K562 (cell line): ENCODE measurements around the gene RNF151. TPM values are rescaled to one million over a fixed set of nuclear protein-coding genes. Genes with fewer than 3 reads are reported as not detected.

Experiments
- ARID2 ChIP-seq: fragments of 450-650 bp; IDR thresholded peaks from 2 replicates; pipeline ENCODE4 v1.6.1; 2017; ENCODE audit warnings: antibody characterized with exemption, mild to moderate bottlenecking
- CTBP1 ChIP-seq: fragments of 450-650 bp; IDR thresholded peaks from 2 replicates; pipeline ENCODE4 v1.6.1; 2016; ENCODE audit warnings: borderline replicate concordance
- DIDO1 ChIP-seq: fragments of 450-650 bp; IDR thresholded peaks from 2 replicates; pipeline ENCODE4 v1.6.1; 2016; ENCODE audit warnings: low read depth, missing biosample characterization, missing genetic modification characterization
- ESRRB ChIP-seq: fragments of 250-450 bp; sonication (Bioruptor Pico); IDR thresholded peaks from 2 replicates; pipeline ENCODE4 v1.5.0; 2020; ENCODE audit warnings: mild to moderate bottlenecking, moderate library complexity, borderline replicate concordance
- GATAD2B ChIP-seq: fragments of 450-650 bp; IDR thresholded peaks from 2 replicates; pipeline ENCODE4 v1.6.1; 2017; ENCODE audit warnings: mild to moderate bottlenecking, borderline replicate concordance
- KLF10 ChIP-seq: fragments of 250-450 bp; sonication (Bioruptor Pico); IDR thresholded peaks from 2 replicates; pipeline ENCODE4 v1.6.1; 2021; ENCODE audit warnings: matching md5 sums
- L3MBTL2 ChIP-seq: fragments of 450-650 bp; IDR thresholded peaks from 2 replicates; pipeline ENCODE4 v1.6.1; 2016; ENCODE audit warnings: mild to moderate bottlenecking, moderate library complexity
- MLLT1 ChIP-seq, 2 experiments: fragments of 450-650 bp; IDR thresholded peaks; 2 replicates each; pipeline ENCODE4 v1.6.1; 2016
- NONO ChIP-seq, 2 experiments: fragments of 200-400 bp in 1 of 2; fragments of 450-650 bp in 1 of 2; formaldehyde crosslinking in 1 of 2; IDR thresholded peaks; 2 replicates each; pipeline ENCODE4 v1.6.1; 2017; ENCODE audit warnings: low read depth in 2 of 2, mild to moderate bottlenecking in 2 of 2, moderate library complexity in 2 of 2, low read length in 1 of 2
- TBL1XR1 ChIP-seq, 2 experiments: IDR thresholded peaks; 2 replicates each; pipeline ENCODE4 v1.6.1; 2012; ENCODE audit warnings: improper control_type of control experiment in 2 of 2, low read length in 2 of 2, mild to moderate bottlenecking in 1 of 2
- TCF7 ChIP-seq: sonication (generic); IDR thresholded peaks from 2 replicates; pipeline ENCODE4 v1.6.1; 2016; ENCODE audit warnings: antibody characterized with exemption, borderline replicate concordance
- USF2 ChIP-seq: sonication (generic); formaldehyde crosslinking; IDR thresholded peaks from 2 replicates; pipeline ENCODE4 v1.5.0; 2020; ENCODE audit warnings: missing genetic modification reagents
- ZBTB17 ChIP-seq: fragments of 450-650 bp; formaldehyde crosslinking; IDR thresholded peaks from 2 replicates; pipeline ENCODE4 v1.4.0; 2020; ENCODE audit warnings: mild to moderate bottlenecking
- ZBTB2 ChIP-seq: fragments of 450-650 bp; IDR thresholded peaks from 2 replicates; pipeline ENCODE4 v1.6.1; 2016; ENCODE audit warnings: antibody characterized with exemption
- ZBTB26 ChIP-seq: fragments of 450-650 bp; formaldehyde crosslinking; IDR thresholded peaks from 2 replicates; pipeline ENCODE4 v1.4.0; 2022; ENCODE audit warnings: missing genetic modification characterization
- ZKSCAN8 ChIP-seq: fragments of 200-800 bp; sonication (Bioruptor generic); IDR thresholded peaks from 2 replicates; pipeline ENCODE4 v1.6.1; 2016; ENCODE audit warnings: missing genetic modification characterization, missing compliant biosample characterization
- ZNF124 ChIP-seq: sonication (generic); formaldehyde crosslinking; IDR thresholded peaks from 2 replicates; pipeline ENCODE4 v1.8.1; 2022; ENCODE audit warnings: missing genetic modification reagents
- ZNF24 ChIP-seq: fragments of 450-650 bp; IDR thresholded peaks from 2 replicates; pipeline ENCODE4 v1.6.1; 2016
- ZNF512 ChIP-seq: IDR thresholded peaks from 2 replicates; pipeline ENCODE4 v1.6.1; 2016; ENCODE audit warnings: missing genetic modification characterization, missing compliant biosample characterization
- ZNF655 ChIP-seq: fragments of 250-450 bp; sonication (Bioruptor Pico); IDR thresholded peaks from 2 replicates; pipeline ENCODE4 v1.5.0; 2021
- ZNF778 ChIP-seq: fragments of 450-650 bp; formaldehyde crosslinking; IDR thresholded peaks from 2 replicates; pipeline ENCODE4 v1.4.0; 2020; ENCODE audit warnings: mild to moderate bottlenecking, moderate library complexity
- polyA plus RNA-seq, 8 experiments: library from polyadenylated mRNA; depleted of rRNA in 4 of 8; stranded (reverse) in 5 of 8; unstranded in 3 of 8; fragments of >200 nt; fragmentation: Nextera tagmentation in 2 of 8; fragmentation: Illumina TruSeq in 1 of 8; extraction: Ambion mirVana in 2 of 8; extraction: Trizol in 1 of 8; gene quantifications; 2 replicates each; pipeline versions ENCODE4 v1.2.1 to v1.2.3, GENCODE V29; 2011 to 2014; ENCODE audit warnings: inconsistent platforms in 1 of 8, missing spikeins in 1 of 8
- total RNA-seq, 7 experiments: library from RNA; depleted of rRNA in 6 of 7; stranded (reverse); fragments of >200 nt in 6 of 7; fragmentation: Illumina TruSeq in 2 of 7; extraction: Trizol in 2 of 7; gene quantifications; 2 replicates each; pipeline versions ENCODE4 v1.2.1 to v1.2.3, GENCODE V29; 2011 to 2021; ENCODE audit warnings: low replicate concordance in 1 of 7

Gene RNF151
- total and polyA plus RNA-seq, 9 of the 15 experiments (the other 6 are each of a cell fraction or from before 2014, with no cell fraction given) = not detected

GRCh38 chr16:1929578-1930337, 36.9 kb upstream of the RNF151 start (continued):
- TF ChIP-seq ZNF124 (CRISPR knock-in tag) (no peak), ZNF655 (no peak), KLF10 (no peak), GATAD2B (no peak; the same call in 1 of the 2 replicates), TBL1XR1 (IDR thresholded peaks at IDR 0.05; ENCODE audit: low read length in 2 of 2) (no peak), ZKSCAN8 (CRISPR knock-in tag) (no peak), ESRRB (CRISPR knock-in tag) (no peak), ZBTB17 (CRISPR knock-in tag) (no peak; the same call in 1 of the 2 replicates), ZBTB2 (no peak), USF2 (CRISPR knock-in tag) (0 out of 2 replicates have a peak, but pooled peaks have one; percentile 1), ZNF778 (CRISPR knock-in tag) (no peak), DIDO1 (no peak), CTBP1 (peak; percentile 84; the same call in 1 of the 2 replicates), L3MBTL2 (peak; percentile 100), TCF7 (no peak), NONO (IDR thresholded peaks at IDR 0.05; ENCODE audit: low read depth in 2 of 2, low read length in 1 of 2) (peak in 1 of 2 experiments; percentile 88; a peak in 2 of 4 replicates), ZBTB26 (CRISPR knock-in tag) (no peak), ARID2 (no peak), ZNF512 (no peak), MLLT1 (IDR thresholded peaks at IDR 0.05) (no peak), ZNF24 (peak; percentile 53; the same call in 1 of the 2 replicates)
